ENCODE results near the gene DCAF6.
A peak's percentile ranks its signal among the peaks of the same experiment; 100 is the strongest.

The DCAF6 gene

GRCh38 chr1:168045311-168045710, 108.8 kb downstream of the DCAF6 start:
- Histone ChIP-seq H2AK5ac (ENCODE audit: low read length, severe bottlenecking) (no peak overlapping the region), H4K91ac (ENCODE audit: low read length) (no peak overlapping the region), H3K4ac (ENCODE audit: low read depth in 1 of 2, low read length in 2 of 2) (no peak overlapping the region), H2BK15ac (ENCODE audit: low read depth, poor library complexity, severe bottlenecking) (no peak overlapping the region), H2BK12ac (ENCODE audit: low read length in 2 of 2) (no peak overlapping the region), H3K79me1 (replicated peaks; ENCODE audit: low read length, poor library complexity, severe bottlenecking) (peaks cover 7% of the 10 kb centered on the region), H3K18ac (ENCODE audit: low read depth in 1 of 2, low read length in 2 of 2) (no peak overlapping the region), H3K36me3 (ENCODE audit: control insufficient read depth in 1 of 2, insufficient read depth in 2 of 2, low read depth in 1 of 2, low read length in 2 of 2) (peaks cover 3 to 69% of the 10 kb centered on the region in 2 experiments), H4K8ac (ENCODE audit: low read length) (no peak overlapping the region), H2AFZ (ENCODE audit: low read depth, low read length) (no peak overlapping the region), H3K23ac (ENCODE audit: low read length in 2 of 2) (no peak overlapping the region), H2BK5ac (ENCODE audit: low read depth, low read length, poor library complexity, severe bottlenecking) (no peak overlapping the region), H3K9ac (ENCODE audit: low read length) (no peak overlapping the region), H3K4me1 (ENCODE audit: control insufficient read depth, insufficient read depth, low read depth, low read length) (no peaks in the 10 kb centered on the region), H3K27ac (ENCODE audit: low read length, poor library complexity, severe bottlenecking) (no peak overlapping the region), H3K14ac (ENCODE audit: low read length in 2 of 2) (no peak overlapping the region), H2BK120ac (ENCODE audit: low read depth, low read length) (no peak overlapping the region), H3K27me3 (ENCODE audit: control insufficient read depth in 1 of 2, insufficient read depth in 1 of 2, low read length in 2 of 2) (no peaks in the 10 kb centered on the region), H3K4me2 (ENCODE audit: low read length, poor library complexity, severe bottlenecking) (no peak overlapping the region), H3K4me3 (ENCODE audit: insufficient read depth in 1 of 2, low read depth in 1 of 2, low read length in 2 of 2) (no peak overlapping the region), H3K9me3 (ENCODE audit: control insufficient read depth, low read length) (no peaks in the 10 kb centered on the region)
- WGBS, result no CpG with 5 or more reads among the region's 1 CpG
- DNase-seq, result no peak

- peak; percentile 5 for DNase-seq
- 94% methylated on average over 1 of the region's 1 CpG for WGBS
- Histone ChIP-seq H2BK15ac (ENCODE audit: low read depth, poor library complexity, severe bottlenecking) (no peak overlapping the region), H2BK12ac (ENCODE audit: low read length in 2 of 2) (no peak overlapping the region), H3K9ac (ENCODE audit: low read length) (no peak overlapping the region), H3K27ac (ENCODE audit: low read length, poor library complexity, severe bottlenecking) (no peak overlapping the region), H4K8ac (ENCODE audit: low read length) (no peak overlapping the region), H2BK120ac (ENCODE audit: low read depth, low read length) (no peak overlapping the region), H3K23ac (ENCODE audit: low read length in 2 of 2) (no peak overlapping the region), H3K36me3 (ENCODE audit: control insufficient read depth in 1 of 2, insufficient read depth in 2 of 2, low read depth in 1 of 2, low read length in 2 of 2) (peaks cover 3 to 68% of the 10 kb centered on the region in 2 experiments), H3K27me3 (ENCODE audit: control insufficient read depth in 1 of 2, insufficient read depth in 1 of 2, low read length in 2 of 2) (no peaks in the 10 kb centered on the region), H3K9me3 (ENCODE audit: control insufficient read depth, low read length) (no peaks in the 10 kb centered on the region), H4K91ac (ENCODE audit: low read length) (no peak overlapping the region), H3K14ac (ENCODE audit: low read length in 2 of 2) (no peak overlapping the region), H2AK5ac (ENCODE audit: low read length, severe bottlenecking) (no peak overlapping the region), H3K4ac (ENCODE audit: low read depth in 1 of 2, low read length in 2 of 2) (no peak overlapping the region), H3K4me2 (ENCODE audit: low read length, poor library complexity, severe bottlenecking) (no peak overlapping the region), H3K18ac (ENCODE audit: low read depth in 1 of 2, low read length in 2 of 2) (no peak overlapping the region), H2AFZ (ENCODE audit: low read depth, low read length) (no peak overlapping the region), H3K4me1 (ENCODE audit: control insufficient read depth, insufficient read depth, low read depth, low read length) (peaks cover 1% of the 10 kb centered on the region), H2BK5ac (ENCODE audit: low read depth, low read length, poor library complexity, severe bottlenecking) (no peak overlapping the region), H3K79me1 (replicated peaks; ENCODE audit: low read length, poor library complexity, severe bottlenecking) (peaks cover 12% of the 10 kb centered on the region), H3K4me3 (ENCODE audit: insufficient read depth in 1 of 2, low read depth in 1 of 2, low read length in 2 of 2) (no peak overlapping the region)
Measured at GRCh38 chr1:168050307-168050706, 113.8 kb downstream of the DCAF6 start.

- Histone ChIP-seq H3K27ac (ENCODE audit: low read length, poor library complexity, severe bottlenecking) (no peak overlapping the region), H3K36me3 (ENCODE audit: control insufficient read depth in 1 of 2, insufficient read depth in 2 of 2, low read depth in 1 of 2, low read length in 2 of 2) (peaks cover 3 to 62% of the 10 kb centered on the region in 2 experiments), H4K8ac (ENCODE audit: low read length) (no peak overlapping the region), H4K91ac (ENCODE audit: low read length) (no peak overlapping the region), H3K79me1 (replicated peaks; ENCODE audit: low read length, poor library complexity, severe bottlenecking) (peaks cover 12% of the 10 kb centered on the region), H2AFZ (ENCODE audit: low read depth, low read length) (no peak overlapping the region), H3K23ac (ENCODE audit: low read length in 2 of 2) (no peak overlapping the region), H3K4ac (ENCODE audit: low read depth in 1 of 2, low read length in 2 of 2) (no peak overlapping the region), H2BK5ac (ENCODE audit: low read depth, low read length, poor library complexity, severe bottlenecking) (no peak overlapping the region), H3K27me3 (ENCODE audit: control insufficient read depth in 1 of 2, insufficient read depth in 1 of 2, low read length in 2 of 2) (no peaks in the 10 kb centered on the region), H3K4me3 (ENCODE audit: insufficient read depth in 1 of 2, low read depth in 1 of 2, low read length in 2 of 2) (no peak overlapping the region), H3K14ac (ENCODE audit: low read length in 2 of 2) (no peak overlapping the region), H3K9ac (ENCODE audit: low read length) (no peak overlapping the region), H3K4me1 (ENCODE audit: control insufficient read depth, insufficient read depth, low read depth, low read length) (peaks cover 1% of the 10 kb centered on the region), H3K18ac (ENCODE audit: low read depth in 1 of 2, low read length in 2 of 2) (no peak overlapping the region), H3K4me2 (ENCODE audit: low read length, poor library complexity, severe bottlenecking) (no peak overlapping the region), H2BK12ac (ENCODE audit: low read length in 2 of 2) (no peak overlapping the region), H2BK15ac (ENCODE audit: low read depth, poor library complexity, severe bottlenecking) (no peak overlapping the region), H3K9me3 (ENCODE audit: control insufficient read depth, low read length) (no peaks in the 10 kb centered on the region), H2BK120ac (ENCODE audit: low read depth, low read length) (no peak overlapping the region), H2AK5ac (ENCODE audit: low read length, severe bottlenecking) (no peak overlapping the region)
- DNase-seq, result no peak
- no CpG with 5 or more reads among the region's 1 CpG for WGBS
Measured at GRCh38 chr1:168050880-168051279, 114.4 kb downstream of the DCAF6 start.

GRCh38 chr1:168053681-168054080, 117.2 kb downstream of the DCAF6 start:
- H3K18ac ChIP-seq (ENCODE audit: low read depth in 1 of 2, low read length in 2 of 2), result no peak overlapping the region
- H3K79me1 ChIP-seq (replicated peaks; ENCODE audit: low read length, poor library complexity, severe bottlenecking), result peaks cover 12% of the 10 kb centered on the region
- H4K91ac ChIP-seq (ENCODE audit: low read length), result no peak overlapping the region
- no peak overlapping the region for H3K4ac ChIP-seq (ENCODE audit: low read depth in 1 of 2, low read length in 2 of 2)
- WGBS, result 95% methylated on average over 2 of the region's 2 CpGs
- H3K9ac ChIP-seq (ENCODE audit: low read length), result no peak overlapping the region
- H3K27ac ChIP-seq (ENCODE audit: low read length, poor library complexity, severe bottlenecking), result no peak overlapping the region
- H3K4me2 ChIP-seq (ENCODE audit: low read length, poor library complexity, severe bottlenecking), result no peak overlapping the region
- no peak overlapping the region for H3K4me3 ChIP-seq (ENCODE audit: insufficient read depth in 1 of 2, low read depth in 1 of 2, low read length in 2 of 2)
- no peak overlapping the region for H2BK5ac ChIP-seq (ENCODE audit: low read depth, low read length, poor library complexity, severe bottlenecking)
- peak overlapping the region in 1 of 2 experiments; percentile 79 for H3K14ac ChIP-seq (ENCODE audit: low read length in 2 of 2)
- H4K8ac ChIP-seq (ENCODE audit: low read length), result no peak overlapping the region
- no peak for DNase-seq
- H3K4me1 ChIP-seq (ENCODE audit: control insufficient read depth, insufficient read depth, low read depth, low read length), result peaks cover 1% of the 10 kb centered on the region
- no peaks in the 10 kb centered on the region for H3K27me3 ChIP-seq (ENCODE audit: control insufficient read depth in 1 of 2, insufficient read depth in 1 of 2, low read length in 2 of 2)
- peaks cover 6 to 56% of the 10 kb centered on the region in 2 experiments for H3K36me3 ChIP-seq (ENCODE audit: control insufficient read depth in 1 of 2, insufficient read depth in 2 of 2, low read depth in 1 of 2, low read length in 2 of 2)
- no peak overlapping the region for H2AK5ac ChIP-seq (ENCODE audit: low read length, severe bottlenecking)
- no peaks in the 10 kb centered on the region for H3K9me3 ChIP-seq (ENCODE audit: control insufficient read depth, low read length)
- no peak overlapping the region for H2BK12ac ChIP-seq (ENCODE audit: low read length in 2 of 2)
- H2BK120ac ChIP-seq (ENCODE audit: low read depth, low read length), result no peak overlapping the region
- H2BK15ac ChIP-seq (ENCODE audit: low read depth, poor library complexity, severe bottlenecking), result no peak overlapping the region
- H2AFZ ChIP-seq (ENCODE audit: low read depth, low read length), result no peak overlapping the region
- H3K23ac ChIP-seq (ENCODE audit: low read length in 2 of 2), result no peak overlapping the region
